ENCODE measurements around the gene SPO11.

DNA sequence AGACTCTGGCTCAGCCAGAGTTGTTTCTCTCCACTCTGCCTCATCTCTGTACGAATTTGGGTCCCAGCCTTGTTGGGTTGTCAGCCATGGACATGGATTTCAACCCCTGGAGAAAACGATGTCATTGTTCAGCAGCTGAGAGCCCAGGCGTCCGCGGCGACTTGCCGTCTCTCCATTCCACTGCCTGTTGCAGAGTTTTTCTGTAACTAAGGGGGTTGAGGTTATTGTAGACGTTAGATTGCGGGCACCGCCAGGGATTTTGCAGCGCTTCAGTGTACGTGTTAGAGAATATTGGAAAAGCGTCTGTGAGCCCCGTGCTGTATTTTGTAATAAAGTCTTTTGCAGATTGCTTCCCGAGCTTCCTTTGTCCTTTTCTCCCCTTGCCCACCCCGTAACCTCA, 48.5 kb downstream of the SPO11 start:
- TF ChIP-seq, protein P1, sequence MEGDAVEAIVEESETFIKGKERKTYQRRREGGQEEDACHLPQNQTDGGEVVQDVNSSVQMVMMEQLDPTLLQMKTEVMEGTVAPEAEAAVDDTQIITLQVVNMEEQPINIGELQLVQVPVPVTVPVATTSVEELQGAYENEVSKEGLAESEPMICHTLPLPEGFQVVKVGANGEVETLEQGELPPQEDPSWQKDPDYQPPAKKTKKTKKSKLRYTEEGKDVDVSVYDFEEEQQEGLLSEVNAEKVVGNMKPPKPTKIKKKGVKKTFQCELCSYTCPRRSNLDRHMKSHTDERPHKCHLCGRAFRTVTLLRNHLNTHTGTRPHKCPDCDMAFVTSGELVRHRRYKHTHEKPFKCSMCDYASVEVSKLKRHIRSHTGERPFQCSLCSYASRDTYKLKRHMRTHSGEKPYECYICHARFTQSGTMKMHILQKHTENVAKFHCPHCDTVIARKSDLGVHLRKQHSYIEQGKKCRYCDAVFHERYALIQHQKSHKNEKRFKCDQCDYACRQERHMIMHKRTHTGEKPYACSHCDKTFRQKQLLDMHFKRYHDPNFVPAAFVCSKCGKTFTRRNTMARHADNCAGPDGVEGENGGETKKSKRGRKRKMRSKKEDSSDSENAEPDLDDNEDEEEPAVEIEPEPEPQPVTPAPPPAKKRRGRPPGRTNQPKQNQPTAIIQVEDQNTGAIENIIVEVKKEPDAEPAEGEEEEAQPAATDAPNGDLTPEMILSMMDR (IDR thresholded peaks at IDR 0.05), result no peak
- TF ChIP-seq EP300 (IDR thresholded peaks at IDR 0.05; ENCODE audit: low read depth), result no peak
